ENCODE data around the gene EPO.

Gene EPO

DNA sequence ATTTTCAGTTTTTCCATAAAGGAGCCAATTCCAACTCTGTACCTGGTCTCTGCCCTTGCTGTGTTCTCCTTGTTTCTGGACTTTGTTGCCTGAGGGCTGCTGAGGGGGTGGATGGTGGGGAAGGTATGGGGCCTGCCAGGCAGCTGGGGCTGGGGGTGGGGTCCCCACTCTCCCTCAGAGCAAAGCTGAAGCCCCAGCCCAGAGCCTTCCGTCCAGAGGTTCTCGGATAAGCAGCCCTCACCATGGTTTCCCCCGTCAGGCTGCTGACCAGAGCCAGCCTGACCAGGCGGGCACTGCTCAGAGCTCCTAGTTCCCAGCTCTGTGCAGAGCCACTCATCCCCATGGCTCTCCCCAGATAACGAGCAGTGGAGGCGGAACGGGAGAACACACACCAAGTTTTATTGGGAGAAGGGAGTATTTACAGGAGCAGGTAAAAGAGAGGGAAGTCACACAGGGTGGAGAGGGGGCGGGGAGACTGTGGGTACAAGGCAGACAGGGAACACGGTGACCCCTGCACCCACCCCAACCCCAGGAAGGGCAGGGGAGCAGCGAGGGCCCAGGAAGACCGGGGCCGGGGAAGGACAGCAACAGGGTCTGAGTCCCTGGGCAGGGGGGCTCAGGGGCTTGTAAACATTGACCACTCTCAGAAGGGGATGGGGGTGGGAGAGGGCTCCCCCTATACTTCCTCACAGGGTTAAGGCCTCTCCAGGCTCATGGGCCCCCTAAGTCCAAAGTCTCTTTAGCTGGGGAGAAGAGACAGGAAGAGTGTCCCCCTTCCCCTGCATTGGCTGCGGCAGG, 40.9 kb upstream of the EPO start:
- ATAC-seq (replicated peaks) (no peak), DNase-seq (no peak)
- Mint-ChIP-seq H3K9me3 (no peaks in the 10 kb centered on the region), H3K27ac (peak overlapping the region; percentile 81 to 86), H3K4me3 (no peak overlapping the region), H3K4me1 (ENCODE audit: low read depth in 2 of 2) (peaks cover 29 to 35% of the 10 kb centered on the region in 2 donors), H3K27me3 (no peaks in the 10 kb centered on the region), H3K36me3 (ENCODE audit: insufficient read depth) (peaks cover 68% of the 10 kb centered on the region)

DNA sequence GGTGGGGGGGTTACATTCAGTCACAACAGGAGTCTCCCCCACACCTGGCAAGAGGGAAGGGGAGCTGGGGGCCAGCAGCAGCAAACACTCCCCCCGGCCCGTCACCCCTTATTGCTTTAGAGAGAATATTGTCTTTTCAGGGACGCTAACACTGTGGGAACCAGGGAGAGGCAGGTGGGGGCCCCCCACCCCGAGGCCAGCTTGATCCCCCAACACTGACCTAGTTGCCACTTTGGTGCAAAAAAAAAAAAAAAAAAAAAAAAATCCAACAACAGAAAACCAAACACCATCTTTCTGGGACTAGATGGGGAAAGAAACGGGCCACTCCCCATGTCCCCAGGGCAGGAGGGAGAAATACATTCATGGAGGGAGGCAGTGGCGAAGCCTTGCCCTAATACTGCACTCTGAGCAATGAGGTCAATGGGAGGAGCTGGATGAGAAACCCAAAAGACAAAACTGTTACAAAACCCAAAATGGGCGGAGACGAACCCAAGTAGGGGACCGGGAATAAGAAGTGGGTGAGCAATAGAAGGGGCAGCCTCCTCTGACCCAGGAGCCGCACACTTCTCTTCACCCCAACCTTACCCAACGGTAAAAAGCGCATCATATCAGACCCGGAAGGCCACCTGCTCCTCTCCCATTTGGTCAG, 40.2 kb upstream of the EPO start:
- DNase-seq = no peak
- Mint-ChIP-seq H3K36me3 (ENCODE audit: insufficient read depth) (peaks cover 63% of the 10 kb centered on the region), H3K4me1 (ENCODE audit: low read depth in 2 of 2) (peaks cover 29 to 35% of the 10 kb centered on the region in 2 donors), H3K27me3 (no peaks in the 10 kb centered on the region), H3K9me3 (no peaks in the 10 kb centered on the region), H3K4me3 (peak overlapping the region; percentile 34 to 58), H3K27ac (peak overlapping the region; percentile 81 to 86)
- no peak for ATAC-seq (replicated peaks)

DNA sequence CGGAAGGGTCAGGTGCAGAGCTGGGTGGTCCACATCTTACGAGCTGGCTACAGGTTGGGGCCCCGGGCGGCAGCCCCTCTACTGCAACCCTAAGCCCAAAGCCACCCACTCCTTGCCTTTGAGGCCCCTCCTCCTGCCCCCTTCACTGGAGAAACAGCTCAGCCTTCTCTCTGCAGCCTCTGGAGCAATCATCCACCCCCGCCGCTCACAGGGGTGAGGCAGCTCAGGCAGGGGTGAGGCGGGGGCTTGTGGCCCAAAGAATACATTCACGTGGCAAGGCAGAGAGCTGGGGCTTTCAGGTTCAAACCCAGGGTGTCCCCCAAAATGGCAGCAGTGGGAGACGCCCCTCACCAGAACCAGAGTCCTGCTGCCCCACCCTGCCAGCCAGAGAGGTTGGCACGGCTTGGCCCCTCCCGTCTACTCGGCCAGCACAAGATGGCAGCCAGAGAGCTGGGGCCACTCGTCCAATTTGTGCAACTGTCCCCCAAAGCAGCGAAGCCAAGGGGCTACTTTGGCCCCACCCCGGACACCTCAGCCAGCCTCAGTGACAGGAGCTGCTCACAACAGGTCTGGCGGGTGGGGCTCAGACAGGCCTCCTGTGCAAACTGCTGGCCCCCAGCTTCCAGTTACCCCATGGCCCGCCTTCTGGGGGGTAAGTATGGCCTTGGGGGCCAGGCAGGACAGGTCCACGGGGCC, 39.5 kb upstream of the EPO start:
- Mint-ChIP-seq H3K36me3 (ENCODE audit: insufficient read depth) (peaks cover 62% of the 10 kb centered on the region), H3K9me3 (no peaks in the 10 kb centered on the region), H3K4me1 (ENCODE audit: low read depth in 2 of 2) (peaks cover 29 to 35% of the 10 kb centered on the region in 2 donors), H3K27me3 (no peaks in the 10 kb centered on the region), H3K27ac (peak overlapping the region; percentile 13 to 86), H3K4me3 (no peak overlapping the region)
- ATAC-seq (replicated peaks) (no peak), DNase-seq (no peak)

DNA sequence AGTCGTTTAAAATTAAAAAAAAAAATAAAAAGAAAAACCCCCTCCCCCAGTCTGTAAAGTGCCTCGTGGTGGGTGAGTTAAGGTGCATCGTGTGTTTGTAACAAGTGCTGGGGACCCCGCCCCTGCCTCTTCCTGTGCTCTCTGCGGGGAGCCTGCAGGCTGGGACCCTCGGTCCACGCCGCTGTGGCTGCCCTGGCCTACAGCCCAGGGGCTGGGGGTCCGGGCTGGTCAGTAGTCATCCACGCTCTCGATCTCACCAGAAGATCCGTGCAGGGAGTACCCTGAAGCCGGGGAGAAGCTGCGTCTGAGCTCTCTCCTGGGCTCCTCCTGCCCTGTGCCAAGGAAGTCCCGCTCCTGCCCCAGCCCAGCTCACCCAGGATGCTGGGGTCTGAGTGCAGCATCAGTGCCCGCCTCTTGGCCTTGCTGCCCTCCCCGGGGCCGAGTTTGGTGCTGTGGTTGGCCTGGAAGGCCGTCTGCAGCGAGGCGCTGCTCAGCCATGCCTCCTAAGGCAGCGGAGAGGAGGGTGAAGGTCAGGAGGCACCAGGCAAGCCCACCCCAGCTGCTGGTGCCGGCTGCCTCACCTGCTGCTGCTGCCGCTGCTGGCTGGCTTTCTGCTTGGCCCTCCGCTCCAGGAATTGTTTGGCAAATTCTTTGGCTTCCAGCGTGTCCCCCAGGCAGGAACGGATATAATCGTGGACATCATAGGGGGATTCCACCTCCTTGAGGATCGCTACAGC, 38.6 kb upstream of the EPO start:
- Mint-ChIP-seq H3K4me3 (no peak overlapping the region), H3K36me3 (ENCODE audit: insufficient read depth) (peaks cover 60% of the 10 kb centered on the region), H3K4me1 (ENCODE audit: low read depth in 2 of 2) (peaks cover 26 to 31% of the 10 kb centered on the region in 2 donors), H3K27me3 (no peaks in the 10 kb centered on the region), H3K27ac (peak overlapping the region; percentile 13 to 86), H3K9me3 (no peaks in the 10 kb centered on the region)
- ATAC-seq (replicated peaks) = no peak
- DNase-seq = no peak

DNA sequence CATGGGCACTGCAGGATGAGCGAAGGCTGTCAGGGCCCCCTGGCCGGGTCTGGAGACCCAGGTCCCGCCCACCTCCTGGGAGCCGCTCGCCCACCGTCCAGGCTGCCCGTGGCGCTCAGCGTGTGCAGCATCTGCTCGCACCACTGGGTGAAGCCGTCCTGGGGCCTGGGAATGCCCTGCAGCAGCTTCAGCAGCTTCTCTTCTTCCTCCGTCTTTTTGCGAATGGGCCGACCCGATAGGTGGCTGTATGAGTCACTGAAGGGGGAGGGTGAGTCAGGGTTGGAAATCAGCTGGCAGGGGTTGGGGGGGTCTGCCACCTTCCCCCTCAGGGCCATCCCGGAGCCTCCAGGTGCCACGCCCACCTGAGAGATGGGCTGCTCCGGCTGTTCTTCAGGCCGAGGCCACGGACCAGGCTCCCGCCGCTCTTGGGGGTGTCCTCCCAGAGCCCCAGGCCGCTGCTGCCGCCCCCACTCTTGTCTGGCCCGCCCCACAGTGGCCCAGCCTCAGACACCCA, 38.0 kb upstream of the EPO start:
- H3K36me3 Mint-ChIP-seq (ENCODE audit: insufficient read depth) = peaks cover 59% of the 10 kb centered on the region
- peak overlapping the region in 1 of 2 donors; percentile 86 for H3K27ac Mint-ChIP-seq
- no peaks in the 10 kb centered on the region for H3K9me3 Mint-ChIP-seq
- H3K4me1 Mint-ChIP-seq (ENCODE audit: low read depth in 2 of 2) = peaks cover 24 to 27% of the 10 kb centered on the region in 2 donors
- no peak for ATAC-seq (replicated peaks)
- no peaks in the 10 kb centered on the region for H3K27me3 Mint-ChIP-seq
- no peak for DNase-seq
- H3K4me3 Mint-ChIP-seq = no peak overlapping the region

DNA sequence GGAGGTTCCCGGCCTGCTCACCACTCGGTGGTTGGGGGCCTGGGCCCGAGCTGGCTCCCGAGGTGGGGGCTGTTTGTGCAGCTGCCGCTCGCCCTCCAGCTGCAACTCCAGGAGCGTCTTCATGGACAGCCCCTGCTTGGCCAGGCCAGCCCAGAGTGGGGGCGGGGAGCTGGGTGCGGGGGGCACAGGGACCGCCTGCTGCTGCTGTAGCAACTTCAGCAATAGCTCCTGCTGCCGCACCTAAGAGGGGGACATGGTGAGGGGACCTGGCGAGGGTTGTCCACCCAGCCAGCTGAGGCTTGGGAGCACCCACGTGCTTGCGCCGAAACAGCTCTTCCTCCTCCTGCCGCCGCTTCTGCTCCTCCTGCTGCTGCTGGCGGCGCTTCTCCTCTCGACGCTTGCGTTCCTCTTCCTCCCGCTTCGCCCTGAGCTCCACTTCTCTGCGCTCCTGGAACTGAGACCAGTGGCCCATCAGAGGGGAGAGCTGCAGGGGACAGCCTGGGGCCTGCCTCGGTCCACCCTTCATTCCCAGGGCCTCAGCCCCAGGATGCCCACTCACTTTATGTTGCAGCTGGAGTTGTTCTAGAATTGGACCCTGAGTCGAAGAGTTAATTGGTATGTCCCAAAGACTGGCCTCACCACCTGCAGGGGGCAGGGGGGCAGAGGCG, 37.1 kb upstream of the EPO start:
- Mint-ChIP-seq H3K4me3 (no peak overlapping the region), H3K4me1 (ENCODE audit: low read depth in 2 of 2) (peaks cover 21 to 23% of the 10 kb centered on the region in 2 donors), H3K9me3 (no peaks in the 10 kb centered on the region), H3K36me3 (ENCODE audit: insufficient read depth) (peaks cover 59% of the 10 kb centered on the region), H3K27me3 (no peaks in the 10 kb centered on the region), H3K27ac (no peak overlapping the region)
- DNase-seq = no peak
- ATAC-seq (replicated peaks) = no peak

DNA sequence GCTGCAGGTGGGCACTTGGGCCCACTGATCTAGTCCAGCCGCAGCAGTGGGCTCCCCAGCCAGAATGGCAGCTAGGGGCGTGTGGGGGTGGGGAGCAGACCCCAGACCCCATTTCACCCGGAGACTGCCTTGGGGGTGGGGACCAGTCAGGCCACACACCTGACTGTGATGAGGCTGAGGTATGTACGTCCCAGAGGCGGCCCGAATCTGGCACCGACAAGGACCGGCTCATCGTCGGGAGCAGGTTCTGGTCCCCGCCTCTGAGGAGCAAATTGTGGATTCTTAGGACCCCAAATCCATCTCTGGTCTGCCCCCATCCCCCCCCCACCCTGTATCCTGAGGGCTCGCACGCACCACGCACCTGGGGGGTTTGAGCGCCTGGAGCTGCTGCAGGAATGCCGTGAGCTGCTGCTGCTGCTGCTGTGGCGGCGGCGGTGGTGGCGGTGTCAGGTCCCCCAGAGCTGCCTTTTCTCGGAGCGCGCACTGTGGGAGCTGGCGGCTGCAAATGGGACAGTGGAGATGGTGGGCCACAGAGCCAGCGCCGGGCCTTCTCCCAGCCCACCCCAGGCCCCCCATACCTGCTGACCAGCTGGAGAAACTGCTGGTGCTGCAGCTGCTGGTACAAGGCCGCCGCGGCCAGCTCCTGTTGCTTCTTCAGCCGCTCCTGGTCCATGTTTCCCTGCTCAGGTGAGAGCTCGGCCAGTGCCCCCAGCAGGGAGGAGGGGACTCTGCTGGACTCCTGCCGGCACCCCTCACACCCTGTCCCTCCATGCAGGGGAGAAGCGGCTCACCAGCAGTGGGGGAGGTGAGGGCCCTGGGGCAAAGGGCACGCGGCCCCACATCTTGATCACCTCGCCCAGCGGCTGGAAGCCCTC, 36.4 kb upstream of the EPO start:
- Mint-ChIP-seq H3K36me3 (ENCODE audit: insufficient read depth) (peaks cover 56% of the 10 kb centered on the region), H3K27me3 (no peaks in the 10 kb centered on the region), H3K4me3 (no peak overlapping the region), H3K4me1 (ENCODE audit: low read depth in 2 of 2) (peaks cover 20% of the 10 kb centered on the region in 2 donors), H3K9me3 (no peaks in the 10 kb centered on the region), H3K27ac (no peak overlapping the region)
- ATAC-seq (replicated peaks) (no peak), DNase-seq (no peak)

DNA sequence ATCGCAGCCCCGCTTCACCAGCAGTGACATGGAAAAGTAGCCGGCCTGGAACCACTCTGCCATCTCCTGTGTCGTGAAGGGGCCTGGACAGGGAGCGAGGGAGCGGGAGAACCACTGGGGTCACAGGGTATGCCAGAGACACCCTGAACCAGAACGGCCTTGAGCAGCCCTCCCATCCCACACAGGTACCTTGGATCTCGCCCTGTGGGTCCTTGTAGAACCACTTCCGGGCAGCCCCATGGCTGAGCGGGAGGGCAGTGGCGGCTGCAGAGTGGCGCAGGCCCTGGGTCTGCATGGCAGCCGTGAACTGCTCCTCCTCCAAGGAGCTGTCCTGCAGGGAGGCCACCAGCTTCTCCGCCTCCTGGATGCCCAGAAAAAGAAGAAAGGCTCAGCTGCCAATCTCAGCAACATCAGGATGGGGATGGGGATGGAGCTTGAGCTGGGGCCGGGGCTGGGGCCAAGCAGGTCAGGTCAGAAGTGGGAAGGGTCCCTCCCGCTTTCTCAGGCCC, 35.7 kb upstream of the EPO start:
- no peak overlapping the region for H3K4me3 Mint-ChIP-seq
- H3K36me3 Mint-ChIP-seq (ENCODE audit: insufficient read depth) = peaks cover 55% of the 10 kb centered on the region
- DNase-seq = no peak
- ATAC-seq (replicated peaks) = no peak
- H3K9me3 Mint-ChIP-seq = no peaks in the 10 kb centered on the region
- H3K27ac Mint-ChIP-seq = no peak overlapping the region
- H3K4me1 Mint-ChIP-seq (ENCODE audit: low read depth in 2 of 2) = peaks cover 20 to 21% of the 10 kb centered on the region in 2 donors
- H3K27me3 Mint-ChIP-seq = no peaks in the 10 kb centered on the region

DNA sequence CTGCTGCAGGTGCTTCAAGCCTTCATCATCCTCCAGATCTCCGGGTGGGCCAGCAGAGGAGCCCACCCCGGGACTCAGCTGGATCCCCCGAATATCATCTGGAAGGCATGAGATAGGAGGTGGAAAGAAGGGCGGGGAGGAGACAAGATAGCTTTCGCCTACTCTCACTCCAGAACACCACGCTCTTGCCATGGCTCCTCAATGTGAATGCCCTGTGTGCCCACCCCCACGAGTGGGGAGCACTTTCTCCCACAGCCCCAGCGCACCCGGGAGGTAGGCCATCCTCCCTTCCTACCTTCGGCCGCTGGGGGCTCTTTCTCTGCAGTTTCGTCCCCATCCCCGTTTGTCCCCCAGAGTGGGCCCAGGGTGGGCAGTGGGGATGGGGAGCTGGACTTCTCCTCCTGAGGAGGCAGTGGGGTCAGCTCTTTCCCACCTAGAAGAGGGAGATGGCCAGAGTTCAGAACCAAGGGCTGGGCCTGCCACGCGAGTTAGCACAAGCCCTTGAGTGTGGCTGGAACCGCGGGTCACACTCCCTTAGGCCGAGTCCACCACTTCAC, 35.1 kb upstream of the EPO start:
- Mint-ChIP-seq H3K4me3 (no peak overlapping the region), H3K27ac (no peak overlapping the region), H3K4me1 (ENCODE audit: low read depth in 2 of 2) (peaks cover 17 to 18% of the 10 kb centered on the region in 2 donors), H3K27me3 (no peaks in the 10 kb centered on the region), H3K36me3 (ENCODE audit: insufficient read depth) (peaks cover 54% of the 10 kb centered on the region), H3K9me3 (no peaks in the 10 kb centered on the region)
- DNase-seq = no peak
- ATAC-seq (replicated peaks) = no peak

DNA sequence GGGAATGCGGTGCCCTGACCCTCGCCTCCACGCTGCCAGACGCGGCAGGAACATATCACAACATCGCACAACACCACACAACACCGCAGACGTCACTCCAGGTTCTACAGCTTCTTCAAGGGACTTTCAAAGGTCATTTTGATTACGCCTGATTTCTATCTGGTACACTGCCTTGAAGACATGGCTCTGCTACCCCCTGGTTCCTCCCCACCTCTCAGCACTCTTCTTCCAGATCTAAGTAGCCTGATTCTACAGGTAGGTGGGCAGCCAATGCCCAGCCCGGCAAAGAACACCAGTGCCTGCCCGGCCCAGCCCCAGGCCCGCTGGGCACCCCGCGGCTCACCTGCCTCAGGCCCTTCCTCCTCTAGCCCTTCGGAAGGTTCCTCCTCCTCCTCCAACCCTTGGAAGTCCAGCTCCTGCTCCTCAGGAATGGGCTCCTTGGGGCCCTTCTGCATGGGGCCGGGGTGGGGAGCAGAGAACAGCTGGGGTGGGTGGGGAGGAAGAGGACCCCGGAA, 34.6 kb upstream of the EPO start:
- H3K36me3 Mint-ChIP-seq (ENCODE audit: insufficient read depth) = peaks cover 51% of the 10 kb centered on the region
- H3K4me1 Mint-ChIP-seq (ENCODE audit: low read depth in 2 of 2) = peaks cover 12 to 14% of the 10 kb centered on the region in 2 donors
- no peaks in the 10 kb centered on the region for H3K27me3 Mint-ChIP-seq
- no peak for ATAC-seq (replicated peaks)
- no peak overlapping the region for H3K27ac Mint-ChIP-seq
- no peaks in the 10 kb centered on the region for H3K9me3 Mint-ChIP-seq
- DNase-seq = no peak
- no peak overlapping the region for H3K4me3 Mint-ChIP-seq

DNA sequence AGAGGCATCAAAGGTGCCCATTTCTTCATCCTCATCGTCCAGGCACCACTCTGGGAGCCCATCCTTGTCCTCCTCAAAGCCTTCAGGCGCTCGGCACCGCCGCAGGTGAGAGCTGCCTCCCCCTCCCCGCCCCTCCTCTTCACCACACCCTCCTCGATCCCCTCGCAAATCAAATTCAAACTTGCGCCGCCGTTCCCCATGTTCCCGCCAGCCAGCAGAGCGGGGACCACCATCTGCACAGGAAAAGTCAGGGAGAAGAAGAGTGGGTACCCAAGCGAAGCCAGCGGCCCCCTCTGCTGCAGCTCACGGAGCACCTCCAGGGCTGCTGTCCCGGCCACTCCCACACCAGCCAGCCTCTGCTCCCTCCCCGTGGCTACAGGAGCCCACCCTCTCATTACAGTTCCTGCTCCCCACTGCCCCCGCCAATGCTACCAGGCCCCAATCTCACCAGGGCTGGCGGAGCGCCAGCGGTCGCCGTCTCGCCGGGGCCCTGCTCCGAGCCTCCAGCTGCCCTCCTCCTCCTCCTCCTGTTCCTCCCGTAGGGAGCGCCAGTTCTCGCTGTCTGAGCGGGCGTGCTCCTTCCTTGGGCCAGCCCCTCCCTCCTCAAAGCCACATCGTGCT, 34.0 kb upstream of the EPO start:
- H3K36me3 Mint-ChIP-seq (ENCODE audit: insufficient read depth) = peaks cover 50% of the 10 kb centered on the region
- no peak overlapping the region for H3K4me3 Mint-ChIP-seq
- H3K9me3 Mint-ChIP-seq = no peaks in the 10 kb centered on the region
- H3K27me3 Mint-ChIP-seq = no peaks in the 10 kb centered on the region
- no peak overlapping the region for H3K27ac Mint-ChIP-seq
- ATAC-seq (replicated peaks) = no peak
- DNase-seq = no peak
- H3K4me1 Mint-ChIP-seq (ENCODE audit: low read depth in 2 of 2) = peaks cover 9 to 14% of the 10 kb centered on the region in 2 donors

All from effector memory CD8-positive, alpha-beta T cell (primary cell).